COLO829 (cell line): ENCODE results near the gene GPRASP3.
"Not testable (repeated sequence)": the region's sequence is repeated elsewhere in the genome, so short reads cannot be mapped to it uniquely, and the experiment has no call there.

Experiments used
- DNase-seq: peaks from one replicate; pipeline ENCODE4 v3.0.0; 2012; ENCODE audit warnings: low spot score

The GPRASP3 gene

DNA sequence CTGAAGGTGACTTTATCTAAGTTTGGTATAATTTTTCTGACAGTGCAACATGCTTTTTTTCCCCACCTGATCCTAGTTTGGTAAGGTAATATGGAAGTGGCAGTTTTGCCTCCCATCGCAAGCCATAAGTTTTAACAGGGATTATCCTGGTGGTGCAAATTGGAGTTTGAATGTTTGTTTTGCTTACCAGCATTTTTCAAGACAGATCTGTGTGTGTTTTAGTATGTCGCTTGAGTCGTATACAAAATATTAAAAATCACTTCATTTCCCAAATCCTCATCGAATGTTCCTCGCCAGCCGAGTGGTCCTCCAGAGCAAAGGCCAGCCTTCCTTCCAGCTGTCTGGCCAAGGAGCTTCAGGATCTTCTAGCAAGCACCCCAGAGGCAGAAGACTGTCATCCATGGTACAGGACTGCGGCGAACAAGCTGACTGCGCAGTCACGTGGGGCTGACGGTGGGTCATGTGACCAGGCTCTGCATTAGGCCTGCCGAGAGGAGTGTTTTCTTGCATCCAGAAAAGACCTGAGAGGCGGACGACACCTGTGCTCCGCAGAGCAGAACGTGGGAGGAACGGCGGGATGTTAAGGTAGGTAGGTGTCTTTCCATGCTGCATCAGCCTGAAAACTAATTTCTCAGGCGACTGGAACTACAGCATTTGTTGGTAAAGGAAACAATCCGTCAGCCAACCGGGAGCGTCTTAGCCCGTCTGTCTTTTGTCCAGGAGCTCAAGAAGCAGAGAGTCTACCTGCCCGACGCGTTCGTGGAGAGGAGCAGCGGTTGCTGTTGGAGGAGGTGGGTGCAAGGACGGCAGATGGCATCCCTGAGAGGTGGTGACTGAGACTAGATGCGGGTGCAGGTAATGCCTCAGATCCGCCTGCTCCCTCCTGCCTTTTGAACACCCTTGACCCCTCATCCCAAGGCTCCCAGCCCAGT lies at the start of gene GPRASP3:
Gene GPRASP3, plus strand, starts transcription at position 507 of the 932 bp plus-strand sequence. CDS start 28,253 bp downstream, outside the sequence.
- DNase-seq: no peak

- no peak for DNase-seq
These were observed 47.7 kb upstream of the GPRASP3 start for GRCh38 chrX:102672856-102673255.

GRCh38 chrX:102677479-102677878 lies 43.1 kb upstream of the GPRASP3 start:
- DNase-seq: not testable (repeated sequence)

DNA sequence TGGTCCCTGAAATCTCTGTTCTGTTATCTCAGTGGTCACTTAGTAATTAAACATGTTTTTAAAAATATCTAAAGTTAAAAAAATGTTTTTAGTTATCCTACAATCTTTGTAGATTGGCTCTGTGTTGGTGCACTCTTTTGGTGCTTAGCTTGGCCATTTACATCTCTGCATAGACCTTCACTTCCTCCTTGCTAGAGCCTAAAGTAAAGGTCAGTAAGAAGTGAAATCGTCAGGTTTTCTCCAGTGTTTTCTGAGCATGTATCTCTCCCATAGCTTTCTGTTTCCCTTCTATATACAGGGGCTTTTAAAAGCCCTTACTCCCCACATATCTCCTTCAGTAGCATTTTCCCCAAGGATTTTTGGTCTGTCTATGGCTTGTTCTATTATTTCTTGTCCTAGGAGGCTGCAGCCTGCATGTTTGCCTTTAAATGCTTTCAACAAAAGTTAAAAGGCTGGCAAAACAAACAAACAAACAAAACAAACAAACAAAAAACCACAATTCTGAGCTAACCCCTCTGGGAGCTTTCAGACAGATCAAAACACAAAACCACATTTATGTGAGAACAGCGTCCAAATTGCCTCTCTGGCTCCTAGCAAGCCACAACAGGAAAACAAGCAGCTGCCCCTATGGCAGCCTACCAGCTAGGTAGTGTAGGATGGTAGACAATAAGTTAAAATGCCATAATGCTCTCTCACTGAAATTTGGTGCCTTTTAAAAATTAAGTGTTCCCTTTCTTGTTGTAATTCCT lies 35.6 kb upstream of the GPRASP3 start:
- no peak for DNase-seq

GRCh38 chrX:102694749-102695148 lies 25.8 kb upstream of the GPRASP3 start:
- DNase-seq: no peak

DNA sequence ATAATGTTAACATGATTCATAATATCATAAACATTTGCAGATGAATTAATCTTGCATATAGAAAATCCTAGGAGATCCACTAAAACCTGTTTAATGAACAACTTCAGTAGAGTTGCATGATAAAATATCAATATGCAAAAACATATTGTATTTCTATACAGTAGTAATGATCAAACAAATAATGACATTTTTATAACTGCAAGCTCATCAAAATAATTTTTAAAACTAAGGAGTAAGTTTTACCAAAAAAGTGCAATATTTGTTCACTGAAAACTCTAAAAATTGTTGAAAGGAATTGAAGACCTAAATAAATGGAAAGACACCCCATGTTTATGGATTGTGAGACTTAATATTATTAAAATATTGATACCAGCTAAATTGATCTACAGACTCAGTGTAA lies 24.2 kb upstream of the GPRASP3 start:
- no peak for DNase-seq

DNA sequence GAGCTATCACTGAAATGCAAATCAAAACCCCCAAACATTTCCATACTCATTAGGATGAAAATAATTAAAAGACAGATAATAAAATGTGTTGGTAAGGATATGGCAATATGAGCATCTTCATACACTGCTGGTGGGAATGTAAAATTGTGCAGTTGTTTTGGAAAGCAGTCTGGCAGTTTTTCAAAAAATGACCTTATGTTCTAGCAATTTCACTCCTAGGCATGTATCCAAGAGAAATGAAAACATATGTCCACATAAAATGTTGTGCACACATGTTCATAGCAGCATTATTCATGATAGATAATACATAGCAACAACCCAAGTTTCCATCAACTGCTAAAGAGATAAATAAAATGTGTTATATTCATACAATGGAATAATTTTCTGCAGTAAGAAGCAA lies 23.0 kb upstream of the GPRASP3 start:
- DNase-seq: no peak

DNA sequence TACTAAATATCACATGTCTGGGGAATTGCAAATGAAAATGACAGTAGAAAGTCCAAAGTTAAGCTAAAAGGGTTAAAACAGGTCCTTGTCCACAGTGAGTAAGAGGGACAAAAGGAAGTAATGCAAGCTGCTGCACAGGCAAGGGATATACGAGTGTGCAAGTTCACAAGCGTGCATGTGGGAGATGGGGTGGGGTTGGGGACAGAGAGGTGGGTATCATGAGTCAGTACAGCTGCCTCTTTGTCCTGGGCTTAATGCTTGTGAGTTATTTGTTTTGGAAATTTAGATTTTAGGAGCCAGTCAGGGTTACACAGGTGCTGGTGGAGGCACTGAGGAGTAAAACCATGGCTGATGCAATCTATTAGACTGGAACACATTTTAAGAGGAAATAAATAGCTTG lies 11.6 kb upstream of the GPRASP3 start:
- DNase-seq: no peak

- DNase-seq: no peak
These were observed 8.7 kb upstream of the GPRASP3 start for GRCh38 chrX:102711872-102712215.

DNA sequence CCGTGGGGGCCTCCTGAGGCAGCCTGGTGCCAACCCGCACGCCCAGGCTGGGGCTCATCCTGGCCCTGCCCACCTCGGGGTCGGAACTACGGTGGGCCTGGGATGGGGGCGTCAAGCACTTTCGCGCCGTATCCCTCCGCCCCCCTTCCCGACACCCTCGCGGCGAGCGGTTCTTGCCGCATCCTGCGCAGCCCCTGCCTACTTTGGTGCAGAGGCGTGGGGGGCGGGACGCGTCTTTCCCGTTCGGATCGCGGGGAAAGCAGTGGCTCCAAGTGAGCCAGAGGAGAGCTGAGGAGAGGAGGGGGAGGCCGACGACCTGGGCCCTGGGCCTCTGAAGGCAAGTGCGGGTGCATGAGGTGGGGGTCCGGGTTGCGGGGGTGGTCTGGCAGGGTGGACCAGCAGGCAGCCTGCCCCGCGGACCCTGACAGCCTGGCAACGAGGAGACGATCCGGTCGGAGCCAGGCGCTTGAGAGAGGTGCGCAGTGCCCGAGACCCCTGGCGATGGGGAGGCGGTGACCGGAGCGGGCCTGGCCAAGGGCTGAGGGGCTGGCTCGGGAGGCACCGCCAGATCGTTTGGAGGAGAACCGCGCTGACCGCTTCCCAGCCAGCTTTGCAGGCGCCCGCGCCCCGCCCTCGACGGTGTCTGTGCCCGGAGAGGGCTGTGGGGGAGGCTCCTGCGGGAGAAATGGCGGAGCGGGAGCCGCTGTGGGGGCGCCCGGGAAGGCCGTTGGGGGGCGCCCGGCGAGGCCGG lies 8.2 kb upstream of the GPRASP3 start, which contains the start of gene GPRASP2:
Gene GPRASP2, plus strand, starts transcription at position 233 of the 751 bp plus-strand sequence. CDS start 2,422 bp downstream, outside the sequence.
- DNase-seq: no peak

- peak; percentile 26 for DNase-seq
These were observed 7.4 kb upstream of the GPRASP3 start for GRCh38 chrX:102712981-102713625.

GRCh38 chrX:102714994-102715393 lies 5.5 kb upstream of the GPRASP3 start:
- DNase-seq: no peak

GRCh38 chrX:102715967-102716366 lies 4.6 kb upstream of the GPRASP3 start:
- DNase-seq: no peak

DNA sequence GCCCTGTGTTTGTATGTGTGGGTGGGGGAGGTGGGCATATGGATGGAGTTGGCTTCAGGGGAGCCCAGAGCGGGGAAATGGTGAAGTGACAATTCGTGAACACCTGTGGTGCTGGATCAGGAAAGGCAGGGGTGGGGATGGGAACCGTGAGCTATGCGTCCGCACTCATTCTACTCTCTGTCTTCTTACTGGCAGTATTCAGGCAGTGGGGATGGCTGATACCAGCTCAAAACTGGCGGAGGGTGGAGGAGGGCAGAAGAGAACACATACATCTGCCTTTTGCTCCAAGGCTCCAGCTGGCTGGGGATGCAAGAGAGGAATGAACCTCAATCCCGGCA lies 595 bp downstream of the GPRASP3 start:
- DNase-seq: not testable (repeated sequence)

DNA sequence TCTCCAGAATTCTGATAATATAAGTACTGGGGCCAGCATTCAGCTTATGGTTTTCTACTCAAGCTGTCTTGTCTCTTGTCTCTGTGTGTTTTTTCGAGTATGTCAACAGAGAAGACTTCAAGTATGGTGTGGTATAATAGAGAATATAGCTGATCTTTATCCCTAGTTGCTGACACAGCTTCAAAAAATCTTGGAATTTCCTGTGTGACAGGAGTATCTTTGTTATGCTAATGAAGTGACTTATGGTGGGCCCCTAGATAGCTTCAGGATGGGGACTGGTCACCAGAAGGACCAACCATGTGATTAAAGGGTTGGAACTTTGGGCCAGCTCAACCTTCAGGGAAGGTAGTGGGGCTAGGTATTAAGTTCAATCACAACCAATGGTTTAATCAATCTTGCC lies 2.9 kb downstream of the GPRASP3 start:
- DNase-seq: no peak

DNA sequence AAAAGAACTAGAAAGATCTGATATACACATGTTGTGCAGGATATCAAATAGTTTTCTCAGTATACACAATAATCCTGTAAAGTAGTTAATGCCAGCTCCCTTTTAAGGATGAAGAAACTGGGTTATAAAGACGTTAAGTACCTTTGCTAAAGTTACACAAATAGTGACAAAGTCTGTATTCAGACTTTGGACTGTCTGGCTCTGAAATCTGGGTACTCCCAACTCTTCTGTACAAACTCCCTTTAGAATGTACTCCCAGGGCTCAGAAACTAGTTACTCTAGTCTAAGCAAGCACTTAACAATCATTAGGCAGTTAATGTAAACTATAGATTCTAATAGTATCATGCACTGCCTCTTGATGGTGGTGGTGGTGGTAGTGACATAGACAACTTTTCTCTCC lies 7.2 kb downstream of the GPRASP3 start:
- DNase-seq: no peak

- no peak for DNase-seq
These were observed 8.1 kb downstream of the GPRASP3 start for GRCh38 chrX:102728646-102729045.

- no peak for DNase-seq
These were observed 19.1 kb downstream of the GPRASP3 start for GRCh38 chrX:102739657-102740056.

DNA sequence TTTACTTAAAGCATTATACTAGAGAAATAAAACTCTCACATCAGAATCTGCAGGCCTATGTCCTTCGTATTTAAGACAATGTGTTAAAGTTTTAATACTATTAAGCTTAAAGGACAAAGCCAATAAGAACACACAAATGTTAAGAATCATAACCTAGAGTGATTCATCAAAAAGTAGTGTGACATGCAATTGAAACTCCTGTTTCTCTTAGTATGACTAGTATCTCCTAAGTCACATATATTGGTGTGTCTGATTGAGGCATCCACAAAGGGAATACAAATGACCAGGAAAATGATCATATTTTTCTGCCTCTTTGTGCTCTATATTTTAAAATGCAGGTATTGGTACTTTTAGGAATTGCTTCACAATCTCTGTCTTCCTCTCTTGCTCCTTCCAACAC lies 23.8 kb downstream of the GPRASP3 start:
- no peak for DNase-seq

- DNase-seq: no peak
These were observed 24.9 kb downstream of the GPRASP3 start for GRCh38 chrX:102745513-102745856.

- DNase-seq: no peak
These were observed 25.5 kb downstream of the GPRASP3 start for GRCh38 chrX:102745857-102746584.
